AG20443 (cell line): ENCODE measurements around the gene GINS2.
A peak's percentile ranks its signal among the peaks of the same experiment; 100 is the strongest.

ENCODE experiments used
- DNase-seq: peaks from one replicate; pipeline ENCODE4 v3.0.0; 2012; ENCODE audit warnings: low spot score, mixed read lengths

The GINS2 gene

DNA sequence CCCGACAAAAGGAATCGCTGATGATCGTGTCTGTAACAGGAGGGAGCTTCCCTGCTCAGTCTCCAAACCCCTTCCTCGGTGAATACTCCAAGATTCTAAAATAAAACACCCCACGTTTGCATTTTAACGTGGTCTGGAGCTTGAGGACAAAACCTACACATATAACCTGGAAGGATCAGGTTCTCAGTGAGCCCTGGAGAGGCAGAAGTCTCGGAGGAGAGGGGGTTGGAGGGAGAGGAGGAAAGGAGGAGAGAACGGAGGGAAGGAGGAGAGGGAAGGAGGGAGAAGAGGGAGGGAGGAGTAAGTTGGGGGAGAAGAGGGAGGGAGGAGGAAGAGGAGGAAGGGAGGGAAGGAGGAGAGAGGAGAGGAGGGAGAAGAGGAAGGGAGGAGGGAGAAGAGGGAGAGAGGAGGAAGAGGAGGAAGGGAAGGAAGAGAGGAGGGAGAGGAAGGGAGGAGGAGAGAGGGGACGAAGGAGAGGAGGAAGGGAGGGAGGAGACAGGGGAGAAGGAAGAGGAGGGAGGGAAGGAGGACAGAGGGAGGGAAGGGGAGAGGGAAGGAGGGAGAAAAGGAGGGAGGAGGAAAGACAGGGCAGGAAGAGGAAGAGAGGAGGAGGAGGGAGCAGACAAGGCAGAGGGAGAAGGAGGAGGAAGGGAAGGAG lies 27.4 kb upstream of the GINS2 start:
- DNase-seq: no peak

DNA sequence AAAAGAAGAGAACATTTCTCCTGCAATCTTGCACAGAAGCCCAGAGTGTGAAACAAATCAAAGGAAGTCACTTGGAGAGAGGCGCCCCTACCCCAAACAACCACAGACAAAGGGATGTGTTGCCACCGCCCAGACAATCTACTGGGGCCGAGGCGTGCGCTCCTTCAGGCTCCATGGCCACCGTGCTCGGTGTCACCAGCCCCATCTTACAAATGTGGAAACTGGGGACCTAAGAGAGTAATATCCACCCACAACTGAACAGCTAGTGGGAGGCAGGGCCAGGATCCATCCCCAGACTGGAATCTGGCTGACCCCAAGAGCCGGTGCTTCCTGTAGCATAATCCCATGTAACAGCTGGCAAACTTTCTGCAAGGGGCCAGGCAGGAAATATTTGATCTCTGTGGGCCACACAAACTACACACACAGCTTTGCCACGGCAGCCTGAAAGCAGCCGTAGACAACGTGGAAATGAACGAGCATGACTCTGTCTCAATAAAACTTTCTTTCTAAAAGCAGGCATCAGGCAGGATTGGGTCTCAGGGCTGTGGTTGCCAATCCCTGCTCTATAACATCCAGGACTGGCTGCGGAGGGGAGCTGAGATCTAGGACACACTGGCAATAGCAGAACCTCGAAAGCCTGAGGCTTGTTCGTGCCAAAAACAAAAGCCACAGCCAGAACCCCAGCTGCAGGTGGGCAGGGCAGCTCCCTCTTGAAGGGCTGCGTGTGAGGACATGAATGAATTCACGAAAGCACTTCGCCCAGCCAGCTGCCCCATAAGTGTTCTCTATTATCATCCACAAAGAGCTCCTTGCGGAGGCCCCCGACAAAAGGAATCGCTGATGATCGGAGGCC lies 26.6 kb upstream of the GINS2 start:
- DNase-seq: no peak

DNA sequence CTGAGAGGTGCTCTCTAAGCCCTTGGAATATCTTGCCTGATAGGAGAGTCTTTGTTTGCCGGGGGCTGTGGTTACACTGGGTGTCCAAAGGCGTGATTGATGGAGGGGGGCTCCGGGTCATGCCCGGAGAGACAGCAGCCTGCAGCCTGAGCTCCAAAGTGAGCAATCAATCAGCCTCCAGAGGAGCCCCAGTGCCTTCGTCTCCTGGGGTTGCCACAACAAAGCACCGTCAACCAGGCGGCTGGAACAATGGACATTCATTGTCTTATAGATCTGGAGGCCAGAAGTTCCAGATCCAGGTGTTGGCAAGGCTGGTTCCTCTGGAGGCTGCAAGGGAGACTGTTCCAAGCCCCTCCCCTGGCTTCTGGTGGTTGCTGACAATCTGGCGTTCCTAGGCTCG lies 24.0 kb upstream of the GINS2 start:
- no peak for DNase-seq

DNA sequence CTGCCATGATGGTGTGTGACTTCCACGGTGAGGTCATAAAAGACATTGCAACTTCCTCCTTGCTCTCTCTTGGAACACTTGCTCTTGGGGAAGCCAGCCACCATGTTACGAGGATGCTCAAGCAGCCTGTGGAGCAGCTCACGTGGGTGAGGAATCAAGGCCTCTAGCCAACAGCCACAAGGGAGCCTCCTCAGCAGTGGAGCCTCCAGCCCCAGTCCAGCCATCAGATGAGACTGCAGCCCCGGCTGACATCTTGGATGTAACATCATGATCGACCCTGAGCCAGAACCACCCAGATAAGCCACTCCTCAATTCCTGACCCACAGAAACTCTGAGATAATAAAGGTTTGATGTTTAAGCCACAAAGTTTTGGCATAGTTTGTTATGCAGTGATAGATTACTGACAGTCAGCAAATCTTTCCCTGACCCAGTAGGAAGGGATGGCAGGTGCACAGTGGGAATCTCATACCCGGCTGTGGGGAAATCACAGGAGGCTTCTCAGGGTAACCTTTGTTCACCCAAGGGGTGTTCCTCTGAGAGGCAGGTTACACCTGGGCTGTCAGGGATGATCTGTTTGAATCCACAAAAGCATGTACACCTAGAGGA lies 23.3 kb upstream of the GINS2 start:
- DNase-seq: no peak

DNA sequence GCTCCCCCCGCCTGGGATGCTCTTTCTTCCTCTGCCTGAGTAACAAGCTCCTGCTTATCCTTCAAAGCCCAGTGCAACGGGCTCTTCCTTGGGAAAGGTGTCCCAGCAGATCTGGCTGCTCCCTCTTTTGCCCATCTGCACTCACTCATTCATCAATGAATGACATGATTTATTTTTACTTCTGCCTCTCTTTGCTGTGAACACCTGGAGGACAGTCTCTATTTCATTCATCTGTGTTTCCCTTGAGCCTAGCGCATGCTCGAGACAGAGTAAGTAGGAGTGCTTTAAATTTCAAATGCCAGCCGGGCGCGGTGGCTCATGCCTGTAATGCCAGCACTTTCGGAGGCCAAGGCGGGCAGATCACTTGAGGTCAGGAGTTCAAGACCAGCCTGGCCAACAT lies 22.0 kb upstream of the GINS2 start:
- DNase-seq: no peak

DNA sequence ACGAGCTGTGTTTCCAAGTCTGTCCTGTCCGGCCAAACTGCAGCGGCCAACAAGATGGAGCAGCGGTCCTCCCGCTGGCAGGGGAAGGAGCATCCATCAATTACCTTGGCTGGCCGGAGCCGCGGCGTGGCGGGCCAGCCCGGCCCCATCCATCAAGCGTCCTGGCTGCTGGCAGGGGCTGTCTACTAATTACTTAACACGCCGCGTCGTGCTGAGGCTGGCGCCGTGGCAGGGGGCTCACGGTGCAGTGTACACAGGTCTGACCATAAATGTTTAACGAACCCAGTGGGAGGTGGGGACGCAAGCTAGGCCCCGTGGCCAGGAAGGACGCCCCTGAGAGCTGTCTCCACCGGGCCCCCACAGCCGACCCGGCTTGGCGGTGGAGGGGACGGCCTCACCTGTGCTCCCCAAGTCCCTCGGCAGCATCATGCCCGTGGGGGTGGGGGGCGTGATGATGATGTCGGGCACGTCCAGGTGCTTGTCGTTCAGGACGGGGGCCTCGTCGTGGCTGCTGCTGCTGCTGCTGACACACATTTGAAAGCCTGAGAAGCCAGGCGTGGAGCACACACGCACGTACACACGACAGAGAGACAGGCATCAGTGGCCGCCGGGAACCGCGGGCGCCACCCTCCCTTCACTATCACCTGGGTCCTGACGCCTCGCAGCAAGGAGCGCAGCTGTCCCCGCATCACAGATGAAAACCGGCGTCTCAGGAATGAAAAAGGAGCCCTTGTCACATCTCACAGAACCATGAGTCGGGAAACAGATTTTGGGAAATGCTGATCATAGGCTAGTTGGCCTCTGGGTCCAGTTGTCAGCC lies 21.2 kb upstream of the GINS2 start:
- no peak for DNase-seq

DNA sequence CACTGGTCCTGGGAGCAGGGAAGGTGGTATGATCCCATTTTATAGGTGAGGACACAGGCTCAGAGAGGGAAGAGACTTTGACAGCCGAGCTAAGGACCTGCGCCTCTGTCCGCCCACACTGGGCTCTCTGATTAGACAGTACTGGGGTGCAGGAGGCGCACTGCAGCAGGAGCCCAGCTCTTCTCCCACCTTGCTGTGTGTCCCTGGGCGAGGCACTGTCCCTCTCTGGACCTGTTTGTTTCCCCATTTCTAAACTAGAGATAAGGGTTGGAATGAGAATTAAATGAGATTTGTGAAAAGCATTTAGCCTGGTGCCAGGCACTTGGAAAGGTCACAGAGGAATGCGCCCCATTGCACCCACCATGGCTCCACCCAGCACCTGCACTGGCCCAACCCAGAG lies 19.6 kb upstream of the GINS2 start:
- no peak for DNase-seq

DNA sequence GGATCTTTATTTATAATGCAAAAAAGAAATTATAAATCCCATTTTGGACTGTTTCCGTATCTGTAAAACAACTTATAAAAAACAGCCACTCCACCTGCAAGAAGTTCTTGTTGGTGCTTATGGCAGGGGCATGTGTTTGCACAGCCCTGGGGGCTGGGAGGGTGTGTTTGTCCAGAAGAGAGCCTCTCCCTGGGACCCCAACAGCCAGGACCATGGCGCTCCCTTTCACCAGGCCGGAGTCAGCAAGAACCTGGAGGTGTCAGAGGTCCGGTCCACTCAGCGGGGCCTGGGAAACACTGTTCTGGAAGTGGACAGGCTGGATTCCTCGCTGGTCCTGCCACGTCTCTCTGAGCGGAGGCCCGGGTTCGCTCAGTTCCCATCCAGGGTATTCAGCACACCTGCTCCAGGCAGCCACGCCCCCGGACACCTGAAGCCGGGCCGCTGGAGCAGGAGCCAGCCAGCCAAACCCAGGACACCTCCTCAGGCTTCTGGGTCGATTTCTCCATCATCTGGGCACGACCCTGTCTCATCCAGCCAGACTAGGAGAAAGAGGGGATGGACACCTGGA lies 18.9 kb upstream of the GINS2 start:
- DNase-seq: no peak

DNA sequence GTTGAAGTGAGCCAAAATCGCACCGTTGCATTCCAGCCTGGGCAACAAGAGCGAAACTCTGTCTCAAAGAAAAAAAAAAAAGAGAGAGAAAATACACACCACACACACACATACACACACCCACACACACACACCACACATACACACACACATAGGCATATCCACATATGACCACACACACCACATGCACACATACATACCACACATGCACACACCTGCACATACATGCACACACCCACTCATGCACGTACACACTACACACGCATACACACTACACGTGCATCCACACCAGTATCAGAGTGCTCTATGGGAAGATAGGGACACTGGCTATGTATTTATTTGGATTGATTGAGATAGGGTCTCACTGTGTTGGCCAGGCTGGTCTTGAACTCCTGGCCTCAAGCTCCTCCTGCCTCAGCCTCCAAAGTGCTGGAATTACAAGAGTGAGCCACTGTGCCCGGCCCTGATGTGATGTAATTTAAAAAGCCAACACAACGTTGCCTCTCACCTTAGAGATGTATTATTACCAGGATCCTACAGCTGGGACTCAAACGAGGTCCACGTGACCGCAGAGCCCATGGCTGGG lies 17.8 kb upstream of the GINS2 start:
- no peak for DNase-seq

DNA sequence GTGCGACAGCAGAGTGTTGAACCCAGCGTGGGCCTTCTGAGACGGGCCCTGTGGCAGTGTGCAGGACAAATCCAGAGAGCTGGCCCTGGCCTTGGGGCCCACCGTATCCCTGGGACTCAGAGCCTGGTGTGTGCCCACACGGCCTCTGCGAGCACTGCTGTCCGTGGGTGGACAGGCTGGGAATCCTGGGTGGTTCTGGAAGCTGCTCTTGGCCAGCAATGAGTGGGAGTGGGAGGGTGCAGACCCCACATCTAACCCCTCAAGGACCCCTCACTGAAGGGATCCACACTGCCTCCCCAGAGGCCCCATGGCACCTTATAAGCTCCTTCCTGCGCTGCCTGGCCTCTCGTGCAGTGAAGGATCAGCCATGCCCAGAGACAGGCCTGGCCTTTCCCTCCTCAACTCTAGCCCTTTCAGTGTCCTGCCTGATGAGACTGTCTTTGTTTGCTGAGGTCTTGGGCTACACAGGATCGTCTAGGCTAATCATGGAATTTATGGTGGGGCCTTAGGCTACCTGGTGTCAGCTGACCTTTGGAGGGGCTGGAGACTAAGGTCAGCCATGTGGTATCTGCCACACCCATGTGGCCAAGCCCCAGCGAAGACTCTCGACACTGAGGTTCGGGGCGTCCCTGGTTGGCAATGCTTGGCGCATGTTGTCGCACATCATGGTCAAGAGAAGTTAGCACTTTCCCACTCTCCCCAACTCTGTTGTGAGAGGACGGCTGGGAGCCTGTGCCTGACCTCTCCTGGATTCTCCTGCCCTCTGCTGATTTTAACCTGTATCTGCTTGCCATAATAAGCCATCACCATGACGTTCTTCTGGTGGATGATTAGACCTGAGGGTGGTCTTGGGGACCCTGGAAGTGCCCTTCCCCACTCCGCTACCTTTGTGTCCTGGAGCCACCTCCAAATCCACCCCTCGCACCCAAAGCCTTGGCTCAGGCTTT lies 16.4 kb upstream of the GINS2 start:
- no peak for DNase-seq

DNA sequence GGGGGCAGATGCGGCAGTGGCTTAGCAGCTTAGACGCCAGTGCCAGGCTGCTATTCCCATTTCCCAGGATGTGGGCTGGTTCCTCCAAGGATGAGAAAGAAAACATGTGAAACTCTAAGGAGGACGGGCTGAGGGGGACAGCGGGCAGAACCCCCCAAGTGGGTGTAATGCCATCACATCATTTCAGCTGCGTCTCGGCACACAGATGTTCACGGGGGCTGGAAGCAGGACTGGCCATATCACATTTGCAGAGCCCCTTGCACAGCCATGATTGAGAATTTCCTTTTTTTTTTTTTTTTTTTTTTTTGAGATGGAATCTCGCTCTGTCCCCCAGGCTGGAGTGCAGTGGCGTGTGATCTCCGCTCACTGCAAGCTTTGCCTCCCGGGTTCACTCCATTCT lies 15.3 kb upstream of the GINS2 start:
- DNase-seq: no peak

DNA sequence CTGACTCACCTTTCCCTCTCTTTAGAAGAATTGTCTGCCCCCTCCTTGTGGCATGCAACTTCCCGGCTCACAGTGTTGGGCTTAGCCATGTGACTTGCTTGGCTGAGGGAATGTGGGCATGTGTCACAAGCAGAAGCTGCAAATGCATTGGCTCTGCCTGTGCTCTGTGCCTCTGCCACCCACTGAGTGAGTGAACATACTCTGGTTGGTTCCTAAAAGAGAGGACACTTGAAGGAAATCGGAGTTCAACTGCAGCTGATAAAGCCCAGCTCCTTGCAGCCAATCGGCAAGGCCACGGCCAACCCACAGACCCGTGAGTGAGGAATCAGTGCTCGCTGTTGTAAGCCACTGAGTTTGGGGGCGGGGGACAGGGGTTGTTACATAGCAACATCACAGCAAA lies 10.9 kb upstream of the GINS2 start:
- peak; percentile 78 for DNase-seq

DNA sequence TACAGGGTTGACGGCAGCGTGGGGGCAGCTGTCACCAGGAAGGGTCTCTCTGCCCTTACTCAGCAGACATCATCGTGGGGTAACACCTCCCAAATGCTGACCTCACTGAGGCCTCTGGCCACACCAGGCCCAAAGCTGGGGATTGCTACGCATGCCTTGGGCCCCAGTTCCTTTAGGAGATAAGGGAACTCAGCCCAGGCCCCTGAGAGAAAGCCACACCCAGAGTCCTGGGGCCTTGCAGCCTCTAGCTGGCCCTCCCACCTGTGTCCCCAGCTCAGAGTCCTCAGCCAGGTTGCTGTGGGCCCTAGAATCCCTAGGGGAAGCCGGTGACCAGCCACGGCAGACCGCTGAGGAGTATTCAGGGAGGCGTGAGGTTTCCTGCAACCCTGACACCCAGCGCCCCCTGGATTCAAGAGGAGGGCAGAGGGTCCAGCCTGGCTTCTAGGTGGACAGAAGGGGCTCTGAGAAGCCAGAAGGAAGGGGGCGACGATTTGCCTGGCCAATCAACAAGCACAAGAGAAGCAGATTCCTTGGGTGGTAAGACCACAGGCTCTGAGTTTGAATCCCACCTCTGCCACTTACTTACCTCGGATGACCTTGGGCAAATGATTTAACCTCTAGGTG lies 10.3 kb upstream of the GINS2 start:
- DNase-seq: no peak

DNA sequence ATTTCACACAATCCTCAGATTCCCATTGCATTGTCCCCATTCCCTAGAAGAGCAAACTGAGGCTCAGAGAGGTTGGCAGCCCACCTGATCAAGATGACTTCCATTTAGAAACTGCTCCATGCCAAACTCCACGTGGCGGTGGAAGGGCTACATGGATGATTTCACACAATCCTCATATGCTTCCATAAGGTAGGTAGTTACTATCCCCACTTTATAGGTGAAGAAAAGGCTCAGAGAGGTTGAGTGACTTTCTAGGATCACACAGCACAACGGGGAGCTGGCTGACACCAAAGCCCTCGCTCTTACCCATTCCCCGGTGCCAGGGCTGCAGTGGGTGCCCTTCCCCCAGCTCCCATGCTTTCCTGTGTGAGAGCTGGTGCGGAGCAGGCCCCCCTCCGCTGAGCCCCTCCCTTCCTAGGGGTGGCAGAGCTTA lies 9.7 kb upstream of the GINS2 start:
- DNase-seq: no peak

DNA sequence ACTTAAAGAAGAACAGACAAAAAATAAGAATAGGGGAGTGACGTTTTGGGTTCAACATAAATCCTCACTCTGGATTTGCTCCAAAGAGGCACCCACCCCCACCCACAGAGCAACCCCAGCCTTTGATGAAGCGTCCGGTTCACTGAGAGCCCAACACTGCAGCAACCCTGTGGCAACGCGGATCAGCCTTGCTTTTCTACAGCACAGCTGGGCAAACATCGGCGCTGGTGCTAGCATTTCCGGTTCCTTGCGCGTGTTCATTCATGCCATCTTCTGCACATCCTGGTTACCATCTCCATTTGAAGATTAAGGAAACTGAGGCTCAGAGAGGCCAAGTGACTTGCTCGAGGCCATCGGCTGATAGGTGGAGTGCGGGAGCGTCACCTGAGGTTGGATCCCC lies 8.7 kb upstream of the GINS2 start:
- DNase-seq: no peak

DNA sequence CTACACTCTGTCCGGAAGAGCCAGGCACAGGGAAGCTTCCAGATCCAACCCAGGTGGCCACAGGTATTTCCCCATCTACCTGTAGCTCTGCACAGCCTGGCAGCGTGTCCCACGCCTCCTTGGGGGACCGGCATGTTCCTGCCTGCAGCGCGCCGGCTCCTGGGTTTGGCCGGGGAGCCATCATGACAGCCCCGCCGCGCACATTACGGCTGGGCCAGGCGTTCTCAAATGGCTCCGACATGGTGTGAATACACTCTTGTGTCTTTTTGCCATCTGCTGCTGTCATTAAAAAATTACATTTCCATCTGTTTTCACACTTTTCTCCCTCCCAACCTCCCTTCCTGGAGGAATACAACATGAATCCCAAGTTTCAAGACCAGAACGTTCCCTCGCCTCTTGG lies 8.0 kb upstream of the GINS2 start:
- no peak for DNase-seq

DNA sequence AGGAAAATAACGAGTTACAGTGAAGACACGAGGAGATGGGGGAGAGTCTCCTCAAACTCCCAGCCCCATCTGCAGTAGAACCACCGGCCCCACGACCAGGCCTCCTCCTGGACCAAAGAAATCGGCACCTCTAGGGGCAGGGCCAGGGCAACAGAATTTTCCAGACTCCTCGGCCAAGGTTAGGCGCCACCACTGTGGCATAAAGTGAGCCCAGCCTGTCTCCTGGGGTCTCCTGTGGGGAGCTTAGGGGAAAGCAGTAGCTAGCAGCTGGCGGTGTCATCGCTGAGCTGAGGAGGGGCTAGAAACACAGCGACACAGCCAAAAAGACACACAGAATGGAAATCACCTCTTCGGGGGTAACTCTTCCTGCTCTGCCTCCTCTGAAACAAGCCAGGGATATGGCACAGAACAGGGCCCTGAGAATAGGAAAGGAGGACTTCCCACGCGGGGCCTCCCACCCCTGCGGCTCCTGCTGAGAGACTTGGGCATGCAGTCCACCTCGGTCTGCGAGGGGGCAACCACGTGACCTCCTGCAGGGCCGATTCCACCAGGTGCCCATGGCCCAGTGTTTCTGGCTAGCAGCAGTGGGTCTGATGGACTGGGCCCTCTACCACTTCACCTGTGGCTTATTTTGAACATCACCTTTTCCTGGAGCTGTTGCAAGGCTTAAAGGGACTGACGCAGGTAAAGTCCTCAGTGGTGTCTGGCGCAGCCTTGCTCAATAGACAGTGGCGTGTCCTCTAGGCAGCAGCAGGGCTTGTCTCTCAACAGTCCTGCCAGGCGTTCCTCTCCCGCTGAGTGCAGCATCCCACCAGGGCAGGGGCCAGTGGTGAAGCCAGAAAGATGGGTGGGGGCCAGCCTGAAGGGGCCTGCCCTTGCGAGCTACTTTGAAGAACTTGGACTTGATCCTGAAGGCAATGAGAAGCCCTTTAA lies 6.7 kb upstream of the GINS2 start:
- no peak for DNase-seq

DNA sequence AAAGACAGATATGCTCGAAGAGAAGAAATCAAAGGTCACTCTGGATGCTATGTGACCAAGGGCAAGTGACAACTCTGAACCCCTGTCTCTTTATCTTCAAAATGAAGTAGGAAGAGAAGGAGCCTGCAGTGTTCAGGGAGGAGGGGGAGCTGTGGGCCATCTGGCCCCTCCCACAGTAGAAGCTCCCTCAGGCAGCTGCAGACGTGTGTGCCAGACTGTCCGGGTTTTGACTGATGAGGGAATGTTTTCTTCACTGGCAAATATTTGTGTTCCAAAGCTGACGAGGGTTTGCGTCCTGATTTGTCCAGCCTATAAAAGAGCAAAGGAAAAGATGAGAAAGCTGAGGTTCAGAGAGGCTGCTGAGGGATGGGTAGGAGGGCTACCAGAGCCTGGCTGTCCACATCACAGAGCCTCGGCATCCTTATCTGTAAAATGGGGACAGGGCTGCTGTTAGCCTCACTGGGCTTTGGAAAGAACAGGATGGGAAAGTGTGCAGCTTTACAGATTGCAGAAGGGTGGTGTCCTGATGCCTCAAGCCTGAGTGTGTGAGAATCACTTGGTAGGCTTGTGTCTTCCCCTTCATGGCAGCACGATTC lies 1.8 kb upstream of the GINS2 start:
- DNase-seq: no peak

DNA sequence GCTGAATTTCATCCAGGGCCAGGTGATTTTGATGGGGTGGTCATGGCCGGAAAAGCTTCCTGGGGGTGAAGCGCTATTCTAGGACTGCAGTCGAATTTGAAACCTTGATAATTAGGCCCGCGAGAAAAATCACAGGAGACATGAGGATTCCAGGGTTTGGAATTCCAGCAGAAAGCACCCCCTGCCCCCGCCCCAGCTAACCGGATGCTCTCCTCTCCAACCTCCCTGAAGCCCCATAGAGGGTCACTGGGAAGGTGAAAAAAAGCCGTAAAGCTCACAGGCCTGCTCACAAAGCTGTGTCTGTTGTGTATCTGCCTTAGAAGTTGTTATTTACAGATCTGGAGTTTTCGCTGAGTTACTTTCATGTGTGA lies 1.2 kb upstream of the GINS2 start:
- DNase-seq: no peak
